Kidney epithelial cell (primary cell): ENCODE measurements around the gene CDK14. TPM values are rescaled to one million over a fixed set of nuclear protein-coding genes. Genes with fewer than 3 reads are reported as not detected.

Experiments used
- DNase-seq: peaks from one replicate; pipeline ENCODE4 v3.0.0-alpha.2; 2010; ENCODE audit warnings: low read depth
- H3K27me3 ChIP-seq: 2 replicates; pipeline ENCODE4 v1.6.0; 2011; ENCODE audit warnings: low read length; ENCODE audit not compliant: control insufficient read depth, insufficient read depth
- H3K36me3 ChIP-seq: 2 replicates; pipeline ENCODE4 v1.5.1; 2011; ENCODE audit warnings: low read length; ENCODE audit not compliant: control insufficient read depth, insufficient read depth
- H3K4me3 ChIP-seq: 2 replicates; pipeline ENCODE4 v1.5.1; 2011; ENCODE audit warnings: low read depth, mild to moderate bottlenecking, control low read depth, low read length
- total RNA-seq: library from RNA; depleted of rRNA; stranded (reverse); fragments of >200 nt; gene quantifications from 2 replicates; pipeline ENCODE4 v1.2.3, GENCODE V29; 2015
- TF ChIP-seq, protein P1 (sequence below): IDR thresholded peaks from 2 replicates; pipeline ENCODE4 v1.5.1; 2011; ENCODE audit warnings: mild to moderate bottlenecking, moderate library complexity, low read length, control low read depth, inconsistent platforms; ENCODE audit not compliant: insufficient read depth, poor library complexity, severe bottlenecking

The CDK14 gene
- total RNA-seq, 1 donor from 2014 or later = 18.2 TPM

DNA sequence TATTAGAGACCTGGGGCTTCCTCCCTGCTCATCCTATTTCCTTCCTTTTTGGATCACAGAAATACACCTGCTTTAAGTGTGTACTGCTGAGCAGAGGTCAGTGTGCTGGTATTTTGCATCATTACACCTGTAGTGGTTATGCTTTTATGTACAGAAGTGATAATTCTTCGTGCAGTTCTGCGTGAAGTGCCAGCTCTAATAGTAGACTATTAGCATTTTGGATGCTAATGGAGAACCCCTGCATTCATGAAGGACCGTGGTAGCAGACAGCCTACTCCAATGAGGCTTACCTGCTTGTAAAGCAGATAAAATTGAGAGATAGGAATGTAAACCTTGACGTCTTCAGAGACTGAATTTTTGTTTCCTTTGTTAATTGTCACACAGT is 114.3 kb downstream of the CDK14 start:
- no peak for DNase-seq
- Histone ChIP-seq H3K4me3 (no peak overlapping the region), H3K27me3 (no peaks in the 10 kb centered on the region), H3K36me3 (no peaks in the 10 kb centered on the region)
- TF ChIP-seq, protein P1, sequence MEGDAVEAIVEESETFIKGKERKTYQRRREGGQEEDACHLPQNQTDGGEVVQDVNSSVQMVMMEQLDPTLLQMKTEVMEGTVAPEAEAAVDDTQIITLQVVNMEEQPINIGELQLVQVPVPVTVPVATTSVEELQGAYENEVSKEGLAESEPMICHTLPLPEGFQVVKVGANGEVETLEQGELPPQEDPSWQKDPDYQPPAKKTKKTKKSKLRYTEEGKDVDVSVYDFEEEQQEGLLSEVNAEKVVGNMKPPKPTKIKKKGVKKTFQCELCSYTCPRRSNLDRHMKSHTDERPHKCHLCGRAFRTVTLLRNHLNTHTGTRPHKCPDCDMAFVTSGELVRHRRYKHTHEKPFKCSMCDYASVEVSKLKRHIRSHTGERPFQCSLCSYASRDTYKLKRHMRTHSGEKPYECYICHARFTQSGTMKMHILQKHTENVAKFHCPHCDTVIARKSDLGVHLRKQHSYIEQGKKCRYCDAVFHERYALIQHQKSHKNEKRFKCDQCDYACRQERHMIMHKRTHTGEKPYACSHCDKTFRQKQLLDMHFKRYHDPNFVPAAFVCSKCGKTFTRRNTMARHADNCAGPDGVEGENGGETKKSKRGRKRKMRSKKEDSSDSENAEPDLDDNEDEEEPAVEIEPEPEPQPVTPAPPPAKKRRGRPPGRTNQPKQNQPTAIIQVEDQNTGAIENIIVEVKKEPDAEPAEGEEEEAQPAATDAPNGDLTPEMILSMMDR = no peak

DNA sequence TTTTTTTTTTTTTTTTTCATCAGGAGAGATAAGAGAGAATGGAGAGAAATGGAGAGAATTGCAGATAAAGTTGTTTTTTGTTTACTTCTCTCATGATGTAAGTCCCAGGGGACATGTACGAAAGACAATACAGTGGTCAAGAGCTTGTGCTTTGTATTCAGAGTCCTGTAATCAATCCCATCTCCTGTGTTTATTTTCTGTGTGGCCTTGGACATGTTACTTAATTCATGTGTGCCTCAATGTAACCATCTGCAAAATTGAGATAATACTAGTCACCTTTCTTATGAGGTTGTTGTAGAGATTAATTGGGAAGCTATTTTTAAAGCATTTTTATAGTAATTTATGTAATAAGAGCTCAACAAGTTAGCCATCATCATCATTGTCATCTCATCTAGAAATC is 117.5 kb downstream of the CDK14 start:
- Histone ChIP-seq H3K27me3 (no peaks in the 10 kb centered on the region), H3K4me3 (no peak overlapping the region), H3K36me3 (no peaks in the 10 kb centered on the region)
- DNase-seq = no peak
- TF ChIP-seq, protein P1 = no peak

DNA sequence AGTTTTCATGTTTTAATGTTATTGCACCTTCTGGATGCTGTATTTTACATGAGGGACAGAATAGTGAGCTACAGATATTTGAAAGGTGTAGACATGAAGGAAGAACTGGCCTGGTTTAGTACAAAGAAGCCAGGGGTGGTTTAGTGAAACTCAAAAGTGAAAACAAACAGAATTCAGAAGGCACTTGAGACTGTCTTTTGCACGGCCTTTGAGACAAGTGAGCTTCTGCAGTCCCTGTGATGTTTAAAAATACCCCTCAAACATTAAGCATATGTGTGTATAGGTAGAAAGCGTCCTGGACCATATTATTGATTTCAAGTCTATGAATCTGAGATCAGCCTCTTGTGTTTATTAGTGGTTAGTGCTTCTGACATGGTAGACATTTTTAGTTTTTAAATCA is 118.9 kb downstream of the CDK14 start:
- Histone ChIP-seq H3K4me3 (no peak overlapping the region), H3K27me3 (no peaks in the 10 kb centered on the region), H3K36me3 (no peaks in the 10 kb centered on the region)
- TF ChIP-seq, protein P1 = no peak
- DNase-seq = no peak

DNA sequence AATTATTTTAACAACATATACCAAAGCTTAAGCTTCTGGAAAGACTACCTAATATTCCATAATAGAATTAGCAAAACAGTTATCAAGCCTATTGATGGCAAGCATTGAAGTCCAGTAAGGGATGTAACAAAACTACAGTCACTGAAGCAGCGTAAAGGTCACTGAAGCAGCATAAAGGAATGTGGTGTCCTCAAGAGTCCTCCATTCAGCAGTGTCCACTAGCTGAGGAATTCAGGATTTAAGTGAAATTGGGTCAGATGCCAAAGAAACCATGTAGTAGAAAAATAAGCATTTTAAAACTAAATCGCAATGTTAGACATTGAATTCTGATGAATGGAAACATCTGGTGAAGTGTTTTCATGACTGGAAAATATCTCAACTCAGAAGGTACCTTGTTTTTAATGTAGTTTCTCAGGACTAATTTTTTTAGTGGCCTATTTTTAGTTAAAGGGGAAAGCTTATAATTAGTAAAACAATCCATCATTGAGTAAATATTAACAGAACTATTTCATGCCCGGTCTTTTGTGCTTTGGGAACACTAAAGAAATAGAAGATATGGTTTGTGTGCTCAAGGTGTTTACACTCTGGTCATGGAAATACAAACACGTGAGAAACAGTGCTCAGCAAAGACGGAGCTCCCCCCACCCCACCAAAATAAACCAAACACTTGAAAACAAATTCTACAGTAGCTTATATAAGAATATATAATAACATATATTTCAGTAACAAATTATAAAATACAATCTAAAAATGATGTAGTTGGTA is 121.4 kb downstream of the CDK14 start:
- no peak overlapping the region for H3K4me3 ChIP-seq
- peak; percentile 9 for DNase-seq
- TF ChIP-seq, protein P1 = no peak

DNA sequence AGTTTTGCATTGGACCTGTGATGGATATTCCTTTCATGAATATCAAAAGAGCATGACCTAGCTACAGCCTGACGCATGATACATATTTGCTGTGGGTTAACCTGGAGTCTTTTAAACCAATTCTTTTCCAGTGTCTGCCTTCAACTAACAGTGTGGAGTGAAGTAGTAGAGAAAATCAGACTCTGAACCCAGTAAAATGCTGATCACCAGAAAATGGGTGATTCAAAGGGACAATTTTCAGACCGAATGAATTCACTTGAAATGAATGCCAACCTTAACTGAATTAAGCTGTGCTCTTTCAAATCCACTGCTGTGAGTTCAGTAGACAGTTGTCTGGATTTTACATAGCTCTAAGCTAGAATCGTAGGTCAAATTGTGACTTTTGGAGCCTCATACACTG is 123.0 kb downstream of the CDK14 start:
- Histone ChIP-seq H3K36me3 (no peaks in the 10 kb centered on the region), H3K4me3 (no peak overlapping the region), H3K27me3 (no peaks in the 10 kb centered on the region)
- TF ChIP-seq, protein P1 = no peak
- no peak for DNase-seq

More for the DNA sequence above, 121.4 kb downstream of the CDK14 start:
- no peaks in the 10 kb centered on the region for H3K36me3 ChIP-seq
- H3K27me3 ChIP-seq = no peaks in the 10 kb centered on the region

DNA sequence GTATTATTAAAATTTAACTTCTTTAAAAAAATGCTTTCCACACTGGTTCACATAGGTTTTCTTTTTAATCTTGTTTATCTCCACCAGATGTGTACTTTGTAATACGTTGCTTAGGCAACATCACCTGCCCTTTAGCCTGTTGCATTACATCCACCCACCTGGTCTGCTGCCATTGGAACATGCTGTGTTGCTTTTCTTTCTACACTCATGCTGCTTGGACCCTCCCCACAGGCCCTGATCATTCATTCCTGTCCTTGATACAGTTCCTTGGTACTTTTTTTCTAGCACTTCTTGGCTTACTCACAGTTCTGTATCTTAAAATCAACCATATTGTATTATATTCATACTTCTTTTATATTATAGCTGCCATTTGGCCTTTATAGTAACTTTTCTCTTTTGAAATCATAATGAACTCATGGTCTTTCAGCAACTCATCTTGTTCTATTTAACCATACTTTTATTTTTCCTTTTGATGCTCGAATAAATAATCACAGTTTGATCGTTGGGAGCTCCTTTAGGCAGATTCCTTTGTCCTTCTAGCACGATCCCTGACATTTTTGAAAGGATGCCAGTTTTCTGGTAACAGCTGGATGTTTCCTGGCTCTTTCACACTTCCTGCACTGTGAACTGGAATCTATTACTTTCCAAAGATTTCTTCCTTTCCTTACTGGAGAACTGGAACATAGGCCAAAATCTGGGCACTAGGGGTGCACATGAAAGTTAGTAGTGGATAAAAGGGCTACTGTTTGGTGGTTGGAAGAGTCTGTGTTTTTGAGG is 125.1 kb downstream of the CDK14 start:
- peak; percentile 4 for DNase-seq
- TF ChIP-seq, protein P1 = no peak
- Histone ChIP-seq H3K27me3 (no peaks in the 10 kb centered on the region), H3K36me3 (no peaks in the 10 kb centered on the region), H3K4me3 (no peak overlapping the region)
